BLaER1 (cell line): ENCODE measurements around the gene NIPSNAP3A.

Experiments
- H3K27ac ChIP-seq: shearing (Covaris generic); formaldehyde crosslinking; 2 replicates; pipeline ENCODE4 v1.8.1; 2022
- H3K27me3 ChIP-seq: shearing (Covaris generic); formaldehyde crosslinking; 2 replicates; pipeline ENCODE4 v1.8.1; 2022
- H3K36me3 ChIP-seq: shearing (Covaris generic); formaldehyde crosslinking; 2 replicates; pipeline ENCODE4 v1.8.1; 2022
- H3K4me1 ChIP-seq: shearing (Covaris generic); formaldehyde crosslinking; 2 replicates; pipeline ENCODE4 v1.8.1; 2022
- H3K4me2 ChIP-seq: shearing (Covaris generic); formaldehyde crosslinking; 2 replicates; pipeline ENCODE4 v1.8.1; 2022
- H3K4me3 ChIP-seq: shearing (Covaris generic); formaldehyde crosslinking; 2 replicates; pipeline ENCODE4 v1.8.1; 2022
- H3K9ac ChIP-seq: shearing (Covaris generic); formaldehyde crosslinking; 2 replicates; pipeline ENCODE4 v1.8.1; 2022
- H3K9me3 ChIP-seq: shearing (Covaris generic); formaldehyde crosslinking; 2 replicates; pipeline ENCODE4 v1.8.1; 2022
- H4K20me1 ChIP-seq: shearing (Covaris generic); formaldehyde crosslinking; 2 replicates; pipeline ENCODE4 v1.8.1; 2022
- Cebpa-rat ChIP-seq: shearing (Covaris generic); IDR thresholded peaks from 2 replicates; pipeline ENCODE4 v1.8.1; 2022

NIPSNAP3A gene

GRCh38 chr9:104772714-104773510, 25.4 kb downstream of the NIPSNAP3A start:
- H4K20me1 ChIP-seq, result no peaks in the 10 kb centered on the region
- TF ChIP-seq Cebpa-rat, result no peak
- peaks cover 47% of the 10 kb centered on the region for H3K36me3 ChIP-seq
- peak overlapping the region; percentile 76 for H3K9ac ChIP-seq
- H3K4me3 ChIP-seq, result peak overlapping the region; percentile 59
- peak overlapping the region; percentile 92 for H3K27ac ChIP-seq
- H3K9me3 ChIP-seq, result peaks cover 7% of the 10 kb centered on the region; the same call in 1 of the 2 replicates
- no peaks in the 10 kb centered on the region for H3K27me3 ChIP-seq
- peaks cover 81% of the 10 kb centered on the region for H3K4me1 ChIP-seq
- H3K4me2 ChIP-seq, result peak overlapping the region; percentile 89

DNA sequence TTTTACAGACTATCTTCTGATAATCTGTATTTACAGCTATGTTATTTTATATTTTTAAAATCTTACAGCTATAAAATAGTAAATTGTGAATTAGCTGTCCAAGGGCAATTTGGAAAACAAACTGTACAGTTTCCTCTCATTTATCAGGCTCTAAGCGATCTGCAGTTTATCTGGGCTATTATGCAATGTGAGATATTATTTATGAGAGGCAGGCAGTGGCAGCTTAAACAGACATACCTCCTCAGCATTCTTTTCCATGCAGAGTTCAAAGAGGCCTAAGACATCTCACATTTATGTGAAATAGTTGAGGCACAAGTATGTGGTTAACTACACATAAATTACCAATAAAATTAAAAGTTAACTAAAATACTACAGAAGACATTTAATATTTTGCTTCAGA, 26.6 kb downstream of the NIPSNAP3A start:
- no peaks in the 10 kb centered on the region for H3K27me3 ChIP-seq
- H3K4me1 ChIP-seq, result peaks cover 82% of the 10 kb centered on the region
- H4K20me1 ChIP-seq, result no peaks in the 10 kb centered on the region
- H3K36me3 ChIP-seq, result peaks cover 46% of the 10 kb centered on the region
- TF ChIP-seq Cebpa-rat, result no peak
- H3K9me3 ChIP-seq, result peaks cover 7% of the 10 kb centered on the region; the same call in 1 of the 2 replicates
- H3K4me3 ChIP-seq, result no peak overlapping the region
- peak overlapping the region; percentile 69 for H3K4me2 ChIP-seq
- no peak overlapping the region for H3K9ac ChIP-seq
- peak overlapping the region; percentile 92 for H3K27ac ChIP-seq

- Histone ChIP-seq H3K4me3 (no peak overlapping the region), H3K27me3 (no peaks in the 10 kb centered on the region), H4K20me1 (no peaks in the 10 kb centered on the region), H3K4me2 (peak overlapping the region; percentile 69), H3K4me1 (peaks cover 77% of the 10 kb centered on the region), H3K9ac (no peak overlapping the region), H3K9me3 (peaks cover 7% of the 10 kb centered on the region; the same call in 1 of the 2 replicates), H3K36me3 (peaks cover 48% of the 10 kb centered on the region), H3K27ac (peak overlapping the region; percentile 92)
- TF ChIP-seq Cebpa-rat, result no peak
Observed at GRCh38 chr9:104774831-104775573, 27.5 kb downstream of the NIPSNAP3A start.

DNA sequence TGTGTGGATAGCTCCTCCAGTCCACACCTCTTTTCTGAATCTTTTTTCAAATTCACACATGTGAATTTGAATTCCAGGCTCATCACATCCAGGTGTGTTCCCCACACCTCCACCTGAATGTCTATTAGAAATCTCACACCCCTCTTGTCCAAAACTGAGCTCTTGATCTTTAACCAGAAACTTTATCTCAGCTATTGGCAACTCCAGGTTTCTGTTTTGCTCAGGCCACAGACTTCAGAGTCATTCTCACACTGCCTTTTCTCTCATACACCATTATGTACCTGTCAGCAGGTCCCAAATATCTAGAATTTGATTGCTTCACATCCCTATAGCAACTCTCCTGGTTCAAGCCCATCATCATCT, 28.1 kb downstream of the NIPSNAP3A start:
- no peak for TF ChIP-seq Cebpa-rat
- Histone ChIP-seq H3K4me1 (peaks cover 77% of the 10 kb centered on the region), H3K4me3 (no peak overlapping the region), H3K4me2 (peak overlapping the region; percentile 69), H4K20me1 (no peaks in the 10 kb centered on the region), H3K9me3 (peaks cover 7% of the 10 kb centered on the region; the same call in 1 of the 2 replicates), H3K9ac (no peak overlapping the region), H3K27me3 (no peaks in the 10 kb centered on the region), H3K27ac (peak overlapping the region; percentile 92), H3K36me3 (peaks cover 48% of the 10 kb centered on the region)

DNA sequence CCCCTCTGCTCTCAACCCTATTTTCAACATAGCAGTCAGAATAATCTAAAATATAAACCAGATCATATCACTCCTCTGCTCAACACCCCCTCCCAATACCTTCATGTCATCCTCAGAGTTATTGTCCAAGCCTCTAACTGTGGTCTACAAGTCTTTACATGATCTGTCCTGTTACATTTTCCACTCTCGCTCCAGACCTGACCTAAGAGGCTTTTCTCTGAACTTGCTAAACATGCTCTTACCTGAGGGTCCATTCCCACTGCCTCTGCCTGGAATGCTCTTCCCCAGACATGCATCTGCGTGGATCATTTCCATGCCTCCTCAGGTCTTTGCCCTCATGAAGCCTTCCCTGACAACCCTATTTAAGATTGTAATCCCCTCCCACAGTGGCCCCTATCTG, 28.5 kb downstream of the NIPSNAP3A start:
- Histone ChIP-seq H3K9ac (no peak overlapping the region), H3K4me3 (no peak overlapping the region), H3K4me2 (peak overlapping the region; percentile 69), H4K20me1 (no peaks in the 10 kb centered on the region), H3K36me3 (peaks cover 45% of the 10 kb centered on the region), H3K27ac (peak overlapping the region; percentile 92), H3K4me1 (peaks cover 77% of the 10 kb centered on the region), H3K27me3 (no peaks in the 10 kb centered on the region), H3K9me3 (peaks cover 7% of the 10 kb centered on the region; the same call in 1 of the 2 replicates)
- TF ChIP-seq Cebpa-rat, result no peak

DNA sequence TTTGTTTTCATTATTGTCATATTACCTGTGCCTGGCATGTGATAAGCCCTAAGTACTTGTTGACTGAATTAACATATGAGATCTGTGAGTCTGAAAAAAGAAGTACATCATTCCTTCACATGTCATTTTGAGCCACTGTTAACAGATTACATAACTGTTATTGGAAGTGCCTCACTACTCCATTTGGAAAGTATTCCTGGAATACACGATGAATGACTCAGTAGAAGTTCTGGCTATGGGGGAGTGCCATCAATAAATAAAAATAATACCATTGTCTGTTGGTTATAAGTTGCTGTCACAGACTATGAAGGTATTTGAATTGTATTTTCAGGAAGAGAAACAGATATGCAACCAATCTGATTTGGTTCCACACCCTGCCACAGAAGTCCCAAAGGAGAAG, 29.3 kb downstream of the NIPSNAP3A start:
- H3K27me3 ChIP-seq, result no peaks in the 10 kb centered on the region
- no peak overlapping the region for H3K9ac ChIP-seq
- H3K4me2 ChIP-seq, result peak overlapping the region; percentile 69
- no peaks in the 10 kb centered on the region; the same call in 1 of the 2 replicates for H4K20me1 ChIP-seq
- no peaks in the 10 kb centered on the region for H3K9me3 ChIP-seq
- TF ChIP-seq Cebpa-rat, result no peak
- H3K27ac ChIP-seq, result no peak overlapping the region
- H3K4me1 ChIP-seq, result peaks cover 78% of the 10 kb centered on the region
- H3K4me3 ChIP-seq, result no peak overlapping the region
- peaks cover 37% of the 10 kb centered on the region for H3K36me3 ChIP-seq

- no peaks in the 10 kb centered on the region for H3K9me3 ChIP-seq
- H3K4me2 ChIP-seq, result no peak overlapping the region
- peaks cover 76% of the 10 kb centered on the region for H3K4me1 ChIP-seq
- H3K4me3 ChIP-seq, result no peak overlapping the region
- H3K27ac ChIP-seq, result no peak overlapping the region
- no peaks in the 10 kb centered on the region for H3K27me3 ChIP-seq
- H4K20me1 ChIP-seq, result peaks cover 12% of the 10 kb centered on the region; the same call in 1 of the 2 replicates
- no peak overlapping the region for H3K9ac ChIP-seq
- no peak for TF ChIP-seq Cebpa-rat
- peaks cover 50% of the 10 kb centered on the region for H3K36me3 ChIP-seq
Observed at GRCh38 chr9:104778802-104779201, 31.3 kb downstream of the NIPSNAP3A start.

DNA sequence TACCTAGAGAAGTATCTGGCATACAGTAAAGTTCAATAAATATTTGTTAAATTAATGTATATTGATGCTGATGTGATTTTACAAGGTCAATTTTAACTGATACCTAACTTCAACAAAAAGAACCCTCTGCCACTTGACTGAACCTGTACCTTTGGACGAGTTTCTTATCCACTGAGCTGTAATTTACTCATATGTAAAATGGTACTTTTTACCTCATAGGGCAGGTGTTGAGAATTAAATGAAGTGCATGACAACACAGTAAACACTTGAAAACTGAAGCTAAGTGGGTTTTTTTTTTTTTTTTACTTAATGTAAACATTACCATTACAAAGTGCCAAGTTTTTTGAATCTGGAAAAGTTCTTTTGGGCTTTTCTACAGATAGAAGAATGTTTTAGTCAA, 31.9 kb downstream of the NIPSNAP3A start:
- no peaks in the 10 kb centered on the region for H3K27me3 ChIP-seq
- H3K4me2 ChIP-seq, result no peak overlapping the region
- H3K9ac ChIP-seq, result no peak overlapping the region
- no peak overlapping the region for H3K4me3 ChIP-seq
- no peak for TF ChIP-seq Cebpa-rat
- H3K27ac ChIP-seq, result no peak overlapping the region
- H4K20me1 ChIP-seq, result peaks cover 15% of the 10 kb centered on the region; the same call in 1 of the 2 replicates
- no peaks in the 10 kb centered on the region for H3K9me3 ChIP-seq
- peaks cover 76% of the 10 kb centered on the region for H3K4me1 ChIP-seq
- H3K36me3 ChIP-seq, result peaks cover 55% of the 10 kb centered on the region

DNA sequence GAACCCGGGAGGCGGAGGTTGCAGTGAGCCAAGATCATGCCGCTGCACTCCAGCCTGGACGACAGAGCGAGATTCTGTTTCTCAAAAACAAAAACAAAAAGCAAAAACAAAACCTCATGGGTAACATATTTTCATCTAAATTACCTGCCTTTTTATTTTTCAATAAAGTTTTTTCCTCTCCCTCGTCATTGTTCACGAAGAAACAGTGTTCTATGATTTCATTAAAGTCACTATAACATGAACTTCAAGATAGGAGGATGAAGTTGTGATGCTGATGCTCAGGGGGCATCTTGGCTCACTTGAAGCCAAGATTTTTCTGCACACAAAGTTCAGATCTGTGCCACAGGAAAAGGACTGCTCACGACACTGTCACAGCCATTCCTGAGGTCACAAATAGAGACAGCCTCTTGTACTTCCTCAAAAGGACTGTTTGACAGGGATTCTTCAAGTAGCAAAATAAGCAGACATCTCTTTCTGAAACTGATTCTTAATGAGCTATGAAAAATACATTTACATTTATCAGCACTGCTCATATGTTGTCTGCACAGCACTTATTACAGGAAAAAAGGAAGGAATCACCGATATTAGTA, 32.6 kb downstream of the NIPSNAP3A start:
- H3K9me3 ChIP-seq, result no peaks in the 10 kb centered on the region
- H3K4me3 ChIP-seq, result no peak overlapping the region
- H3K4me2 ChIP-seq, result peak overlapping the region; percentile 7; the same call in 1 of the 2 replicates
- no peaks in the 10 kb centered on the region for H3K27me3 ChIP-seq
- H3K4me1 ChIP-seq, result peaks cover 69% of the 10 kb centered on the region
- H4K20me1 ChIP-seq, result peaks cover 16% of the 10 kb centered on the region; the same call in 1 of the 2 replicates
- TF ChIP-seq Cebpa-rat, result no peak
- no peak overlapping the region for H3K9ac ChIP-seq
- H3K27ac ChIP-seq, result no peak overlapping the region
- H3K36me3 ChIP-seq, result peaks cover 58% of the 10 kb centered on the region
